Measurements from ENCODE around the gene MYL5. TPM values are rescaled to one million over a fixed set of nuclear protein-coding genes. Genes with fewer than 3 reads are reported as not detected.

Gene MYL5
- total RNA-seq, 4 donors from 2014 or later = 82.8 to 135 (median 95.2) TPM

DNA sequence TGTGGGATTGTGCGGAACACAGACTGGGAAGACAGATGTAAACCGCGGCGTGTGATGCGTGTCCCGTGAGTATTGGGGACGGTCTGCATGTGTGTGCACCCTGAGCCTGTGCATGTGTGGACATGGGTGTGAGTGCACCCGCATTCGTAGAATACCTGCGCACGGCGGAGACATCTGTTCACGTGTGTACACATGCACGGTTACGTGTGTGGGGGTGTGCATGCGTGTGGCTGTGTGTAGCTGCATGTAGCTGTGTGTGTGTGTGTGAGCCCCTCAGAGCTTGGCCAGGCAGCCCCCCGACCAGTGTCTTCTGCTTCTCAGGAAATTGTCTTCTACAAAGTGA lies 19.9 kb upstream of the MYL5 start:
- H3K36me3 ChIP-seq = no peaks in the 10 kb centered on the region
- H3K27ac ChIP-seq = no peak overlapping the region
- peaks cover 0 to 5% of the 10 kb centered on the region in 2 donors for H3K27me3 ChIP-seq
- no peaks in the 10 kb centered on the region for H3K9me3 ChIP-seq
- no peak for DNase-seq
- H3K4me3 ChIP-seq = no peak overlapping the region
- no peaks in the 10 kb centered on the region for H3K4me1 ChIP-seq
- TF ChIP-seq POLR2A (IDR thresholded peaks at IDR 0.05) = no peak
- TF ChIP-seq, protein P1, sequence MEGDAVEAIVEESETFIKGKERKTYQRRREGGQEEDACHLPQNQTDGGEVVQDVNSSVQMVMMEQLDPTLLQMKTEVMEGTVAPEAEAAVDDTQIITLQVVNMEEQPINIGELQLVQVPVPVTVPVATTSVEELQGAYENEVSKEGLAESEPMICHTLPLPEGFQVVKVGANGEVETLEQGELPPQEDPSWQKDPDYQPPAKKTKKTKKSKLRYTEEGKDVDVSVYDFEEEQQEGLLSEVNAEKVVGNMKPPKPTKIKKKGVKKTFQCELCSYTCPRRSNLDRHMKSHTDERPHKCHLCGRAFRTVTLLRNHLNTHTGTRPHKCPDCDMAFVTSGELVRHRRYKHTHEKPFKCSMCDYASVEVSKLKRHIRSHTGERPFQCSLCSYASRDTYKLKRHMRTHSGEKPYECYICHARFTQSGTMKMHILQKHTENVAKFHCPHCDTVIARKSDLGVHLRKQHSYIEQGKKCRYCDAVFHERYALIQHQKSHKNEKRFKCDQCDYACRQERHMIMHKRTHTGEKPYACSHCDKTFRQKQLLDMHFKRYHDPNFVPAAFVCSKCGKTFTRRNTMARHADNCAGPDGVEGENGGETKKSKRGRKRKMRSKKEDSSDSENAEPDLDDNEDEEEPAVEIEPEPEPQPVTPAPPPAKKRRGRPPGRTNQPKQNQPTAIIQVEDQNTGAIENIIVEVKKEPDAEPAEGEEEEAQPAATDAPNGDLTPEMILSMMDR (IDR thresholded peaks at IDR 0.05) = no peak

- H3K4me3 ChIP-seq = no peak overlapping the region
- H3K27ac ChIP-seq = no peak overlapping the region
- H3K4me1 ChIP-seq = no peaks in the 10 kb centered on the region
- no peak for DNase-seq
- H3K27me3 ChIP-seq = peaks cover 0 to 5% of the 10 kb centered on the region in 2 donors
- no peaks in the 10 kb centered on the region for H3K36me3 ChIP-seq
- no peaks in the 10 kb centered on the region for H3K9me3 ChIP-seq
- TF ChIP-seq, protein P1 (IDR thresholded peaks at IDR 0.05) = no peak
- no peak for TF ChIP-seq POLR2A (IDR thresholded peaks at IDR 0.05)
Measured at GRCh38 chr4:654871-655463, 19.4 kb upstream of the MYL5 start.

DNA sequence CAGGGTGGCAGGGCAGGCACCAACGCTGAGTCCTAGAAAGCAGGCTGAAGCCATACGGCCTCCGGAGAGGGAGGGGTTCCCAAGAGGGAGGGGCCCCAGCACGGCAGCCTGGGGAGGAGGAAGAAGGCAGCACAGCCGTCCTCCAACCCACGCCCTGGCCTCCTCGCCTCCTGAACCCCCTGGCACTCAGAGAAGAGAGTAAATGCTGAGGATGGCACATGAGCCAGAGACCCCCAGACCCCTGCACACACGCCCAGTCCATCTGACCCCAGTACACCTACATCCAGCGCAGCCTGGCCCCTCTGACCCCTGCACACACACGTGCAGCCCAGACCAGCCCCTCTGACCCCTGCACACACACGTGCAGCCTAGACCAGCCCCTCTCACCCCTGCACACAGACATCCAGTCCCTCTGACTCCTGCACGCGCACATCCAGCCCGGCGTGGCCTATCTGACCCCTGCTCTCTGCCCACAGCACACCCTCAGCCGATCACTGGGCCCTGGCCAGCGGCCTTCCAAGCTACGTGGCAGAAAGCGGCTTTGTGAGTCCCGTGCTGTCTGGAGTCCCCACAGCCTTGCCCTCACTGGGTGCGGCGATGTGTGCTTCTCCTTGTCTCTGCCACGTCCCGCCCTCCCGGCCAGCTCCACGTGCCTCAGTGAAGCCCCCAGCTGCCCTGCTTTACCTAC lies 18.7 kb upstream of the MYL5 start:
- Histone ChIP-seq H3K4me1 (no peaks in the 10 kb centered on the region), H3K27ac (no peak overlapping the region), H3K9me3 (no peaks in the 10 kb centered on the region), H3K27me3 (peaks cover 0 to under 1% of the 10 kb centered on the region in 2 donors), H3K4me3 (no peak overlapping the region), H3K36me3 (no peaks in the 10 kb centered on the region)
- TF ChIP-seq, protein P1 (IDR thresholded peaks at IDR 0.05) = no peak
- TF ChIP-seq POLR2A (IDR thresholded peaks at IDR 0.05) = no peak
- DNase-seq = no peak

DNA sequence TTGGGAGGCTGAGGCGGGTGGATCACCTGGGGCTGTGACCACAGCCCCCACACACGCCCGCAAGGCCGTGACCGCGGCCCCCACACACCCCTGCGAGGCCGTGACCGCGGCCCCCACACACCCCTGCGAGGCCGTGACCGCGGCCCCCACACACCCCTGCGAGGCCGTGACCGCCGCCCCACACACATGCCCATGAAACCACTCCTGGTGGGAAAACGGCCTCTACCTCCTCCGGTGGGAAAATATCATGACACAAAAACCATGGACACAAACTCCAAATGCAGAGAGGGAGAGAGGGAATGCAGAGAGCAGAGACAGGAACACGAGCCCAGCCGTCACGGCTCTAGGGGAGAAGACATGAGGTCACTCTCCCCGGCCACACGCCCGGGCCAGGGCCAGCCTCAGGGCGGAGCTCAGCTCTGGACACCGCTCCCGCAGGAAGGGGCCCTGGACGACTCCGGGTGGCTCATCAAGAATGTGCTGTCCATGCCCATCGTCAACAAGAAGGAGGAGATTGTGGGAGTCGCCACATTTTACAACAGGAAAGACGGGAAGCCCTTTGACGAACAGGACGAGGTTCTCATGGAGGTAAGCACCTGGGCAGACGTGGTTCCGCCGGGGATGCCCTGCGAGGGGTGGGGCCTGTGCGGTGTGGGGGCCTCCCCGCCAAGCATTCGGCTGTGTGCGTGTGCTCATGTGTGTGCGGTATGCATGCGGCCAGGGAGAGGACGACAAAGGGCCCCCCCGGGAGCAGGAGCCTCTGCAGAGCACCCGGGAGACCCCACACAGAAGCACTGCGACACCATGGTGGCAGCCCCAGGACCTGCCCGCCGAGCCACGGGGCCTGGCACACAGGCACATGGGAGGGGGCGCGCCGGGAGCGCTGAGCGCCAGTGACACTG lies 17.7 kb upstream of the MYL5 start:
- Histone ChIP-seq H3K27me3 (no peaks in the 10 kb centered on the region), H3K9me3 (no peaks in the 10 kb centered on the region), H3K27ac (no peak overlapping the region), H3K4me1 (no peaks in the 10 kb centered on the region), H3K36me3 (no peaks in the 10 kb centered on the region), H3K4me3 (no peak overlapping the region)
- DNase-seq = no peak
- TF ChIP-seq, protein P1 (IDR thresholded peaks at IDR 0.05) = no peak
- TF ChIP-seq POLR2A (IDR thresholded peaks at IDR 0.05) = no peak

GRCh38 chr4:657338-657833 lies 17.0 kb upstream of the MYL5 start:
- Histone ChIP-seq H3K27ac (no peak overlapping the region), H3K4me1 (no peaks in the 10 kb centered on the region), H3K27me3 (no peaks in the 10 kb centered on the region), H3K9me3 (no peaks in the 10 kb centered on the region), H3K4me3 (no peak overlapping the region), H3K36me3 (no peaks in the 10 kb centered on the region)
- no peak for DNase-seq
- TF ChIP-seq, protein P1 (IDR thresholded peaks at IDR 0.05) = no peak
- TF ChIP-seq POLR2A (IDR thresholded peaks at IDR 0.05) = no peak
